ENCODE measurements around the gene OBSCN. TPM values are rescaled to one million over a fixed set of nuclear protein-coding genes. Genes with fewer than 3 reads are reported as not detected.

The OBSCN gene
- total RNA-seq, 1 experiment from 2014 or later, result 33.3 TPM

DNA sequence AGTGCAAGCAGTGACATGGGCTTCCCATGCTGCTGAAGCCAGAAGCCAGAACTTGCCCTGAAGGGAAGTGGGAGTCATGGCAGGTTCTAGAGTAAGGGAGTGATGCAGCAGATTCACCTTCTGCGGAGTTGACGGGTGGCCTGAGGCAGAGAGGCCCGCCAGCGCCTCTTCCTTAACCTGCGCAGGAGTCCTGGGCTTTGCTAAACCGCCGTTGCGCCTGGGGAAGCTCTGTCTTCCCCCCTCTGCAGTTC lies 67.3 kb downstream of the OBSCN start:
- H2AK5ac ChIP-seq (ENCODE audit: insufficient read length, low read length), result no peak overlapping the region
- Mint-ChIP-seq H3K9me3 (no peaks in the 10 kb centered on the region), H3K4me3 (peak overlapping the region; percentile 60 to 76), H3K36me3 (ENCODE audit: insufficient read depth in 1 of 3, low read depth in 3 of 3) (peaks cover 6 to 18% (median 9%) of the 10 kb centered on the region in 3 experiments), H3K4me1 (peaks cover 2 to 3% of the 10 kb centered on the region in 2 experiments; a peak in 2 of 4 replicates), H3K27ac (peak overlapping the region in 1 of 3 experiments; percentile 90; a peak in 1 of 7 replicates), H3K27me3 (ENCODE audit: low read depth) (peaks cover 8% of the 10 kb centered on the region)
- H2BK5ac ChIP-seq (ENCODE audit: insufficient read length, low read length), result no peak overlapping the region
- H2AFZ ChIP-seq (ENCODE audit: low read length), result no peak overlapping the region
- peaks cover 6% of the 10 kb centered on the region for H3K23me2 ChIP-seq (ENCODE audit: insufficient read length, low read depth, low read length, poor library complexity, severe bottlenecking)
- H4K91ac ChIP-seq (ENCODE audit: insufficient read length, low read depth, low read length), result no peak overlapping the region
- H3K27me3 ChIP-seq (ENCODE audit: insufficient read depth, low read length), result no peaks in the 10 kb centered on the region
- no peak overlapping the region for H4K8ac ChIP-seq (replicated peaks; ENCODE audit: insufficient read length, low read depth, low read length)
- H3K9ac ChIP-seq (ENCODE audit: extremely low read depth, insufficient read length, low read length), result no peak overlapping the region
- no peak overlapping the region for H3K23ac ChIP-seq (ENCODE audit: insufficient read length, low read depth, low read length)
- H2BK15ac ChIP-seq (ENCODE audit: low read depth, low read length), result no peak overlapping the region
- H3K9me3 ChIP-seq (ENCODE audit: control insufficient read depth, low read depth, low read length), result no peaks in the 10 kb centered on the region
- H3K4me2 ChIP-seq (ENCODE audit: insufficient read depth, insufficient read length, low read length), result peak overlapping the region; percentile 37
- no peak for DNase-seq
- no peak overlapping the region for H2BK12ac ChIP-seq (ENCODE audit: insufficient read length, low read depth, low read length)
- TF ChIP-seq, protein P1, sequence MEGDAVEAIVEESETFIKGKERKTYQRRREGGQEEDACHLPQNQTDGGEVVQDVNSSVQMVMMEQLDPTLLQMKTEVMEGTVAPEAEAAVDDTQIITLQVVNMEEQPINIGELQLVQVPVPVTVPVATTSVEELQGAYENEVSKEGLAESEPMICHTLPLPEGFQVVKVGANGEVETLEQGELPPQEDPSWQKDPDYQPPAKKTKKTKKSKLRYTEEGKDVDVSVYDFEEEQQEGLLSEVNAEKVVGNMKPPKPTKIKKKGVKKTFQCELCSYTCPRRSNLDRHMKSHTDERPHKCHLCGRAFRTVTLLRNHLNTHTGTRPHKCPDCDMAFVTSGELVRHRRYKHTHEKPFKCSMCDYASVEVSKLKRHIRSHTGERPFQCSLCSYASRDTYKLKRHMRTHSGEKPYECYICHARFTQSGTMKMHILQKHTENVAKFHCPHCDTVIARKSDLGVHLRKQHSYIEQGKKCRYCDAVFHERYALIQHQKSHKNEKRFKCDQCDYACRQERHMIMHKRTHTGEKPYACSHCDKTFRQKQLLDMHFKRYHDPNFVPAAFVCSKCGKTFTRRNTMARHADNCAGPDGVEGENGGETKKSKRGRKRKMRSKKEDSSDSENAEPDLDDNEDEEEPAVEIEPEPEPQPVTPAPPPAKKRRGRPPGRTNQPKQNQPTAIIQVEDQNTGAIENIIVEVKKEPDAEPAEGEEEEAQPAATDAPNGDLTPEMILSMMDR (conservative IDR thresholded peaks at IDR 0.05), result no peak
- no peaks in the 10 kb centered on the region for H3K79me1 ChIP-seq (ENCODE audit: insufficient read depth, low read depth, low read length, poor library complexity, severe bottlenecking)
- H3K79me2 ChIP-seq (ENCODE audit: insufficient read depth, low read length), result no peaks in the 10 kb centered on the region
- no peak overlapping the region for H3K56ac ChIP-seq (ENCODE audit: insufficient read length, low read depth, low read length)
- no peak overlapping the region for H2BK20ac ChIP-seq (ENCODE audit: low read depth, low read length, poor library complexity, severe bottlenecking)
- no peak overlapping the region for H3K27ac ChIP-seq (ENCODE audit: insufficient read length, low read depth, low read length)
- H4K20me1 ChIP-seq (ENCODE audit: control insufficient read depth, insufficient read depth, insufficient read length), result no peaks in the 10 kb centered on the region
- H3K14ac ChIP-seq (ENCODE audit: insufficient read depth, low read length), result no peak overlapping the region
- no peak overlapping the region for H3K4ac ChIP-seq (ENCODE audit: low read depth, low read length)
- no peak overlapping the region for H3K18ac ChIP-seq (ENCODE audit: insufficient read length, low read depth, low read length)
- no peak overlapping the region for H2BK120ac ChIP-seq (ENCODE audit: low read depth, low read length, poor library complexity, severe bottlenecking)
- WGBS (ENCODE audit: extremely low coverage, insufficient read length, low lambda C conversion rate), result no CpG with 5 or more reads among the region's 8 CpGs
- H3K4me1 ChIP-seq (ENCODE audit: insufficient read depth, low read length), result no peaks in the 10 kb centered on the region
- no peak overlapping the region for H3T11ph ChIP-seq (ENCODE audit: low read length)
- no peak overlapping the region for H4K5ac ChIP-seq (ENCODE audit: insufficient read length, low read depth, low read length)

Measured in H9 (cell line).